Transverse colon (tissue), 4 donors: ENCODE data around the gene STING1. TPM values are rescaled to one million over a fixed set of nuclear protein-coding genes. Genes with fewer than 3 reads are reported as not detected.

Experiments used
- DNase-seq: peaks from one replicate; pipeline ENCODE4 v3.0.0-alpha.2; 2019
- H3K27ac ChIP-seq, 4 donors: fragments of 200-600 bp; sonication (generic); 2 replicates each; pipeline ENCODE4 v1.5.1; 2016 to 2018; ENCODE audit warnings: inconsistent platforms in 4 of 4
- H3K27me3 ChIP-seq: fragments of 200-600 bp; sonication (generic); 2 replicates; pipeline ENCODE4 v1.5.1; 2017; ENCODE audit warnings: inconsistent platforms
- H3K36me3 ChIP-seq, 4 donors: fragments of 200-600 bp; sonication (generic); 2 replicates each; pipeline ENCODE4 v1.5.1; 2017 to 2019; ENCODE audit warnings: inconsistent platforms in 4 of 4
- H3K4me1 ChIP-seq, 4 donors: fragments of 200-600 bp; sonication (generic); 2 replicates each; pipeline ENCODE4 v1.5.1; 2017 to 2020; ENCODE audit warnings: inconsistent platforms in 4 of 4
- H3K4me3 ChIP-seq, 4 donors: fragments of 200-600 bp; sonication (generic); 1 replicate in 1 of 4; 2 replicates in 3 of 4; pipeline versions ENCODE4 v1.5.1 to v1.6.1; 2017 to 2019; ENCODE audit warnings: inconsistent platforms in 4 of 4
- H3K9me3 ChIP-seq, 2 donors: fragments of 200-600 bp; sonication (generic); 2 replicates each; pipeline ENCODE4 v1.5.1; 2017 to 2019; ENCODE audit warnings: inconsistent platforms in 2 of 2
- EP300 ChIP-seq: sonication (generic); formaldehyde crosslinking; IDR thresholded peaks from one replicate; pipeline ENCODE4 v1.6.1; 2017; ENCODE audit warnings: antibody characterized with exemption, low read depth
- POLR2A ChIP-seq: fragments of 450-650 bp; IDR thresholded peaks from one replicate; pipeline ENCODE4 v1.6.1; 2016; ENCODE audit warnings: antibody characterized with exemption, mild to moderate bottlenecking, moderate library complexity
- POLR2AphosphoS5 ChIP-seq, 3 donors: sonication (generic); formaldehyde crosslinking; IDR thresholded peaks; one replicate each; pipeline ENCODE4 v1.6.1; 2016; ENCODE audit warnings: antibody characterized with exemption in 3 of 3
- WGBS, 2 donors: methylation state at CpG; one replicate each; pipeline ENCODE4 v1.1.5; 2018; ENCODE audit warnings: low coverage in 1 of 2; 5-methylcytosine and 5-hydroxymethylcytosine counted together
- in situ Hi-C, 4 donors: fragments of 200-750 bp; cut with MboI; loops; one replicate each; pipeline versions ENCODE4 v1.15.0 to v1.15.1; 2017; ENCODE audit warnings: low sequenced_read_pairs in 3 of 4, low pct_ligation_motif_present in 1 of 4, low pct_unique_long_range_greater_than_20kb in 1 of 4
- intact Hi-C: fragments of 100-400 bp; cut with DNase I; formaldehyde crosslinking; loops from one replicate; pipeline ENCODE4 v1.15.1; 2023; ENCODE audit warnings: low total_unique reads
- total RNA-seq, 4 donors: library from RNA; depleted of rRNA; stranded (reverse); fragments of >200 nt; gene quantifications; one replicate each; pipeline ENCODE4 v1.1.0, GENCODE V29; 2016
- TF ChIP-seq, protein P1 (sequence below), 5 experiments: fragments of 200-600 bp in 3 of 5; fragments of 450-650 bp in 2 of 5; sonication (generic) in 3 of 5; IDR thresholded peaks; 1 replicate in 2 of 5; 2 replicates in 3 of 5; pipeline ENCODE4 v1.5.1; 2016 to 2017; ENCODE audit warnings: antibody characterized with exemption in 5 of 5, inconsistent platforms in 3 of 5, mild to moderate bottlenecking in 2 of 5, moderate library complexity in 1 of 5

STING1 gene
- total RNA-seq, 4 donors from 2014 or later: 12.2 to 51.5 (median 19.1) TPM

- no peak overlapping the region for H3K4me3 ChIP-seq
- peak overlapping the region in 1 of 4 donors; percentile 21 for H3K27ac ChIP-seq
- WGBS, 2 donors: 80 to 87% methylated on average over 1 to 8 of the region's 8 CpGs
- intact Hi-C loops (no loop called here), in situ Hi-C loops (no loop called here)
- no peaks in the 10 kb centered on the region for H3K36me3 ChIP-seq
- H3K27me3 ChIP-seq: no peaks in the 10 kb centered on the region
- TF ChIP-seq EP300 (no peak), POLR2AphosphoS5 (IDR thresholded peaks at IDR 0.05) (no peak), POLR2A (no peak)
- TF ChIP-seq, protein P1, sequence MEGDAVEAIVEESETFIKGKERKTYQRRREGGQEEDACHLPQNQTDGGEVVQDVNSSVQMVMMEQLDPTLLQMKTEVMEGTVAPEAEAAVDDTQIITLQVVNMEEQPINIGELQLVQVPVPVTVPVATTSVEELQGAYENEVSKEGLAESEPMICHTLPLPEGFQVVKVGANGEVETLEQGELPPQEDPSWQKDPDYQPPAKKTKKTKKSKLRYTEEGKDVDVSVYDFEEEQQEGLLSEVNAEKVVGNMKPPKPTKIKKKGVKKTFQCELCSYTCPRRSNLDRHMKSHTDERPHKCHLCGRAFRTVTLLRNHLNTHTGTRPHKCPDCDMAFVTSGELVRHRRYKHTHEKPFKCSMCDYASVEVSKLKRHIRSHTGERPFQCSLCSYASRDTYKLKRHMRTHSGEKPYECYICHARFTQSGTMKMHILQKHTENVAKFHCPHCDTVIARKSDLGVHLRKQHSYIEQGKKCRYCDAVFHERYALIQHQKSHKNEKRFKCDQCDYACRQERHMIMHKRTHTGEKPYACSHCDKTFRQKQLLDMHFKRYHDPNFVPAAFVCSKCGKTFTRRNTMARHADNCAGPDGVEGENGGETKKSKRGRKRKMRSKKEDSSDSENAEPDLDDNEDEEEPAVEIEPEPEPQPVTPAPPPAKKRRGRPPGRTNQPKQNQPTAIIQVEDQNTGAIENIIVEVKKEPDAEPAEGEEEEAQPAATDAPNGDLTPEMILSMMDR (IDR thresholded peaks at IDR 0.05): no peak
- H3K4me1 ChIP-seq: peaks cover 0 to 55% (median 24%) of the 10 kb centered on the region in 4 donors
- no peaks in the 10 kb centered on the region for H3K9me3 ChIP-seq
- DNase-seq: no peak
Observed at GRCh38 chr5:139473105-139473504, 9.5 kb downstream of the STING1 start.

DNA sequence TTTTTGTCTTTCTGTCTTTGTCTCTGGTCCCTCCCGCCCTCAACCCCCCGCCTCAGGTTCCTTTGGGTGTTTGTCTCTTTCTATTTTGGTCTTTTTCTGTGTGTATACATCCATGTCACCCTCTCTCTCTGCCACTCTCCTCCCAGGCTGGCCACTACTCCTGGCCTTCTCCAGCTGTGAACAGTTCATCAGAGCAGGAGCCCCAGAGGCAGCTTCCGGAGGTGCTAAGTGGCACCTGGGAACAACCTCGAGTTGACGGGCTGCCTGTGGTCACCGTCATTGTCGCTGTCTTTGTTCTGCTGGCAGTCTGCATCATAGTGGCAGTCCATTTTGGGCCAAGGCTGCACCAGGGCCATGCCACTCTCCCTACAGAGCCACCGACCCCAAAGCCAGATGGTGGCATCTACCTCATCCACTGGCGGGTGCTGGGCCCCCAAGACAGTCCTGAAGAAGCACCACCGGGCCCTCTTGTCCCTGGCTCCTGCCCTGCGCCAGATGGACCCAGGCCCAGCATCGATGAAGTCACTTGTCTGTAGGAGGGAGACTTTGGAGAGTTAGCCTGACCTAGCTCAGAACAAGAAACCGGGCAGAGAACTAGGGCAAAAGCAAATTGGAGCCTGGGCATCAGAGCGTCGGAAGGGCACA lies 10.1 kb downstream of the STING1 start:
- 85 to 87% methylated on average over 3 to 15 of the region's 15 CpGs for WGBS, 2 donors
- no peaks in the 10 kb centered on the region for H3K36me3 ChIP-seq
- DNase-seq: no peak
- TF ChIP-seq EP300 (no peak), POLR2AphosphoS5 (IDR thresholded peaks at IDR 0.05) (no peak), POLR2A (no peak)
- TF ChIP-seq, protein P1 (IDR thresholded peaks at IDR 0.05): no peak
- no peak overlapping the region for H3K4me3 ChIP-seq
- peak overlapping the region in 1 of 4 donors; percentile 81 for H3K27ac ChIP-seq
- H3K4me1 ChIP-seq: peaks cover 0 to 56% (median 24%) of the 10 kb centered on the region in 4 donors
- in situ Hi-C loops (no loop called here), intact Hi-C loops (no loop called here)
- no peaks in the 10 kb centered on the region for H3K27me3 ChIP-seq
- no peaks in the 10 kb centered on the region for H3K9me3 ChIP-seq

GRCh38 chr5:139470821-139471300 lies 11.7 kb downstream of the STING1 start, which contains the start of gene SMIM33:
Gene SMIM33 (plus strand): TSS chr5:139471004. CDS start chr5:139471122, 118 bp downstream.
- no peaks in the 10 kb centered on the region for H3K9me3 ChIP-seq
- TF ChIP-seq EP300 (no peak), POLR2AphosphoS5 (IDR thresholded peaks at IDR 0.05) (peak in 1 of 3 donors; percentile 41), POLR2A (peak; percentile 56)
- TF ChIP-seq, protein P1 (IDR thresholded peaks at IDR 0.05): no peak
- DNase-seq: peak; percentile 71
- whole genome bisulfite sequencing, 2 donors: 21 to 26% methylated on average over 2 to 9 of the region's 9 CpGs
- peaks cover 0 to 52% (median 24%) of the 10 kb centered on the region in 4 donors for H3K4me1 ChIP-seq
- H3K27ac ChIP-seq: peak within 1 kb of the TSS; percentile 48 to 81 (median 76)
- H3K27me3 ChIP-seq: no peaks in the 10 kb centered on the region
- intact Hi-C loops: no loop called here
- in situ Hi-C loops: no loop called here
- H3K4me3 ChIP-seq: peak within 1 kb of the TSS in 3 of 4 donors; percentile 3 to 42 (median 26)
- H3K36me3 ChIP-seq: no peaks in the 10 kb centered on the region

DNA sequence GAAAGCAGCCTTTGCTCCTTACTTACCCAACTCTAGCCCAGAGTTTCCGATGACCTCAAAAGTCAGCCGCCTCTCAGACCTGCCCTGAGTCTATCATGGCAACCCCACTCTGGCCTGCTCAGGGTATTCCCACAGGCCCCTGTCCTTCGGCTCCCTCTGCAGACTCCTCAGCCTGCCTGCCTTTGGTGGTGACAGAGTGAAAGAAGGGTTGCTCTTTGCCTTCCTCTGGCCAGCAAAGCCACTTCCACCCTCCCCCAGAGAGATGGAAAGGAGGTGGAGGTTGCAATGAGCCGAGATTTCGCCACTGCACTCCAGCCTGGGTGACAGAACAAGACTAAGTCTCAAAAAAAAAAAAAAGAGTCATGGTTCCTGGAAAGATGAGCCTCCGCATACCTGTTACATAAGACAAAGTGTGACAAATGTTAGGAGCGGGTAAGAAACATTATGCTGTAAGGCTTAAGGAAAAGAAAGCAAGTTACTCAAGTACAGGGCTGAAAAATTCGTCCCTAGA lies 14.1 kb downstream of the STING1 start:
- in situ Hi-C loops (no loop called here), intact Hi-C loops (no loop called here)
- no peak for DNase-seq
- H3K27me3 ChIP-seq: no peaks in the 10 kb centered on the region
- H3K9me3 ChIP-seq: no peaks in the 10 kb centered on the region
- no peak overlapping the region for H3K4me3 ChIP-seq
- H3K36me3 ChIP-seq: no peaks in the 10 kb centered on the region
- no peak overlapping the region for H3K27ac ChIP-seq
- peaks cover 0 to 28% (median 11%) of the 10 kb centered on the region in 4 donors for H3K4me1 ChIP-seq
- 67 to 71% methylated on average over 8 of the region's 8 CpGs for WGBS, 2 donors
- no peak for TF ChIP-seq EP300
- TF ChIP-seq POLR2A: no peak
- no peak for TF ChIP-seq POLR2AphosphoS5 (IDR thresholded peaks at IDR 0.05)
- TF ChIP-seq, protein P1 (IDR thresholded peaks at IDR 0.05): no peak
